T-cell (primary cell): ENCODE data around the gene TTC33. TPM values are rescaled to one million over a fixed set of nuclear protein-coding genes. Genes with fewer than 3 reads are reported as not detected.

Source experiments
- ATAC-seq, 4 experiments: fragments of 200-7000 bp in 3 of 4; fragments of 150-1000 bp in 1 of 4; cut with Tn5 transposase; replicated peaks in 1 of 4; 1 replicate in 3 of 4; 2 replicates in 1 of 4; pipeline ENCODE4 v1.10.0; 2021; ENCODE audit warnings: moderate library complexity in 3 of 4, mild to moderate bottlenecking in 2 of 4, moderate number of reproducible peaks in 1 of 4
- CTCF ChIA-PET, 2 donors: fragments of 300-600 bp; sonication (Branson Sonifier 250); formaldehyde crosslinking; loops; one replicate each; lab custom pipeline; 2022; ENCODE audit warnings: antibody characterized with exemption in 2 of 2; lab: Charles Lee
- POLR2A ChIA-PET, 2 donors: fragments of 300-600 bp; sonication (Branson Sonifier 250); formaldehyde crosslinking; loops; one replicate each; lab custom pipeline; 2022; ENCODE audit warnings: antibody characterized with exemption in 2 of 2; lab: Charles Lee
- DNase-seq, 35 experiments: peaks; one replicate each; pipeline versions ENCODE4 v3.0.0 to v3.0.0-alpha.2; 2013 to 2023
- H3K27ac ChIP-seq: one replicate; pipeline ENCODE4 v1.5.1; 2013; ENCODE audit warnings: low read length
- H3K27me3 ChIP-seq, 2 experiments: replicated peaks in 1 of 2; 1 replicate in 1 of 2; 2 replicates in 1 of 2; pipeline versions ENCODE4 v1.6.1 to v1.7.0; 2013; ENCODE audit warnings: low read length in 1 of 2, mixed read lengths in 1 of 2; ENCODE audit not compliant: control insufficient read depth in 2 of 2, insufficient read depth in 2 of 2; ENCODE audit errors: extremely low read depth in 1 of 2
- H3K36me3 ChIP-seq, 2 donors: 1 replicate in 1 of 2; 2 replicates in 1 of 2; pipeline versions ENCODE4 v1.6.1 to v1.7.0; 2013; ENCODE audit warnings: low read length in 1 of 2; ENCODE audit not compliant: control insufficient read depth in 2 of 2, insufficient read depth in 1 of 2; ENCODE audit errors: extremely low read depth in 1 of 2
- H3K4me1 ChIP-seq, 2 experiments: 1 replicate in 1 of 2; 2 replicates in 1 of 2; pipeline versions ENCODE4 v1.6.1 to v1.7.0; 2013; ENCODE audit warnings: low read length in 2 of 2, mixed read lengths in 1 of 2; ENCODE audit not compliant: insufficient read depth in 2 of 2, control insufficient read depth in 1 of 2; ENCODE audit errors: extremely low read depth in 1 of 2
- H3K4me3 ChIP-seq, 2 donors: 1 replicate in 1 of 2; 2 replicates in 1 of 2; pipeline versions ENCODE4 v1.5.1 to v1.7.0; 2013; ENCODE audit warnings: mild to moderate bottlenecking in 2 of 2, low read length in 1 of 2, moderate library complexity in 1 of 2; ENCODE audit not compliant: control insufficient read depth in 1 of 2; ENCODE audit errors: extremely low read depth in 1 of 2
- H3K9me3 ChIP-seq: 2 replicates; pipeline ENCODE4 v1.7.0; 2013
- H3K27ac Mint-ChIP-seq, 2 donors: one replicate each; pipeline ENCODE4 v1.8.0; 2020 to 2021; ENCODE audit warnings: mild to moderate bottlenecking in 2 of 2, mixed read lengths in 2 of 2
- H3K27me3 Mint-ChIP-seq, 2 donors: one replicate each; pipeline ENCODE4 v1.8.0; 2021 to 2022; ENCODE audit warnings: mixed read lengths in 2 of 2
- H3K36me3 Mint-ChIP-seq: one replicate; pipeline ENCODE4 v1.8.0; 2021; ENCODE audit warnings: mixed read lengths
- H3K4me1 Mint-ChIP-seq, 3 donors: one replicate each; pipeline ENCODE4 v1.8.0; 2020 to 2022; ENCODE audit warnings: mixed read lengths in 3 of 3, mild to moderate bottlenecking in 1 of 3
- H3K4me3 Mint-ChIP-seq, 3 donors: one replicate each; pipeline ENCODE4 v1.8.0; 2020 to 2022; ENCODE audit warnings: mild to moderate bottlenecking in 3 of 3, mixed read lengths in 3 of 3, moderate library complexity in 3 of 3
- H3K9me3 Mint-ChIP-seq, 3 donors: one replicate each; pipeline ENCODE4 v1.8.0; 2020 to 2022; ENCODE audit warnings: mixed read lengths in 3 of 3
- WGBS: methylation state at CpG from one replicate; pipeline ENCODE4 v1.1.5; 2013; ENCODE audit warnings: missing lambda C conversion rate; ENCODE audit not compliant: insufficient coverage; 5-methylcytosine and 5-hydroxymethylcytosine counted together
- total RNA-seq, 35 experiments: library from RNA in 6 of 35; stranded (reverse) in 6 of 35; fragments of 120-200 nt in 1 of 35; gene quantifications; one replicate each; pipeline versions ENCODE4 v1.2.1 to v1.2.4 and lab custom pipeline; 2013 to 2026

The TTC33 gene
- total RNA-seq, 5 donors from 2014 or later (not counting 1 experiment from before 2014, with no cell fraction given), result 8.3 to 15.4 (median 13.6) TPM

DNA sequence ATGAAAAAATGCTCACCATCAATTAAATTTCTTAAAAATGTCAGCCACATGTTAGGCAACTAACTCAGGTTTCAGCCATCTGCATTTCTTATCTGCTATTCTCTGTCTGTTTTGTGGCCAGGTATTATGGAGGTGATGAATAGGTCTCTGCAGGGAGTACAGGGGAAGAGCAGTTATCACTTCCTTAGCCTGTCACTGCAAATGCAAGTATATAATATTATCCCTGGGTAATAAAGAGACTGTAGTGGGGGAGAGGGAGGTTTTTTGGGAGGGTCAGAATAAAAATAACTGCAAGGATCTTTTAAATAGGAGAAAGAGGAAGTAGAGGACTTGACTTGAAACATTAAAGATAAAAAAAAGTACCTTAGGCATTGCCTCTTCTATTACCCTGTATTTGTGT, 125.6 kb downstream of the TTC33 start:
- H3K36me3 Mint-ChIP-seq, result peaks cover 2% of the 10 kb centered on the region
- Histone ChIP-seq H3K27ac (no peak overlapping the region), H3K27me3 (peaks cover 0 to 3% of the 10 kb centered on the region in 2 experiments), H3K9me3 (no peaks in the 10 kb centered on the region), H3K4me3 (no peak overlapping the region), H3K4me1 (peaks cover 0 to 2% of the 10 kb centered on the region in 2 experiments), H3K36me3 (no peaks in the 10 kb centered on the region)
- peaks cover 0 to 1% (median 0%) of the 10 kb centered on the region in 3 donors for H3K9me3 Mint-ChIP-seq
- POLR2A ChIA-PET, result interaction anchor here in 1 of 2 donors (0.6 kb wide), 1 partner anchor 271 kb away, joined by 3 read pairs; no protein-coding TSS in a partner anchor
- DNase-seq, result no peak
- H3K27me3 Mint-ChIP-seq, result no peaks in the 10 kb centered on the region
- peaks cover 15 to 22% (median 15%) of the 10 kb centered on the region in 3 donors for H3K4me1 Mint-ChIP-seq
- ATAC-seq, result no peak
- CTCF ChIA-PET, result no interaction called here
- no peak overlapping the region for H3K4me3 Mint-ChIP-seq
- H3K27ac Mint-ChIP-seq, result no peak overlapping the region

DNA sequence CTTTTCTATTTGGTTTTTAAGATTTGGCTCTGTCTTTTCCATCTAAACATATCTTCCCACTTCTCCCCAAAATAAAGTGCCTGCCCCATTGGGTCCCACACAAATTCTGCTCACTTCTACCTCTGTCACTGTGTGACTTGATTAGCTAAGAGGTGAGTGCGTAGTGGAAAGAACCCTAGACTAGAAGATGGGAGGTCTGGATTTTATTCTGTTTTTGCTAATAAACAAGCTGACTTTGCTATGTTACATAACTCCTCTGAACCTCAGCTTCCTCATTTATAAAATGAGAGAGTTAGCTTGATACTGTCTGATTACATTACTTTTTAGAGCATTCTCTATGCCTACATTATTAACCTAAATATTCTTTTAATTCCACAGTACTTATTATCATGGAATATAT, 127.4 kb downstream of the TTC33 start:
- H3K36me3 Mint-ChIP-seq, result no peaks in the 10 kb centered on the region
- no CpG with 5 or more reads among the region's 1 CpG for WGBS
- H3K4me3 ChIP-seq, result no peak overlapping the region
- no peaks in the 10 kb centered on the region for H3K27me3 Mint-ChIP-seq
- H3K4me1 Mint-ChIP-seq, result peaks cover 31 to 39% (median 32%) of the 10 kb centered on the region in 3 donors
- no peaks in the 10 kb centered on the region for H3K36me3 ChIP-seq
- H3K4me3 Mint-ChIP-seq, result no peak overlapping the region
- H3K4me1 ChIP-seq, result peaks cover 4 to 10% of the 10 kb centered on the region in 2 experiments
- H3K27me3 ChIP-seq, result no peaks in the 10 kb centered on the region
- ATAC-seq (no peak), DNase-seq (no peak)
- ChIA-PET POLR2A (interaction anchor here in 1 of 2 donors (0.6 kb wide), 1 partner anchor 24 kb away, joined by 3 read pairs; no protein-coding TSS in a partner anchor), CTCF (interaction anchor here in 1 of 2 donors (0.8 kb wide), 1 partner anchor 21 kb away, joined by 3 read pairs; no protein-coding TSS in a partner anchor)
- H3K9me3 ChIP-seq, result no peaks in the 10 kb centered on the region
- no peak overlapping the region for H3K27ac Mint-ChIP-seq
- H3K27ac ChIP-seq, result no peak overlapping the region
- no peaks in the 10 kb centered on the region for H3K9me3 Mint-ChIP-seq

DNA sequence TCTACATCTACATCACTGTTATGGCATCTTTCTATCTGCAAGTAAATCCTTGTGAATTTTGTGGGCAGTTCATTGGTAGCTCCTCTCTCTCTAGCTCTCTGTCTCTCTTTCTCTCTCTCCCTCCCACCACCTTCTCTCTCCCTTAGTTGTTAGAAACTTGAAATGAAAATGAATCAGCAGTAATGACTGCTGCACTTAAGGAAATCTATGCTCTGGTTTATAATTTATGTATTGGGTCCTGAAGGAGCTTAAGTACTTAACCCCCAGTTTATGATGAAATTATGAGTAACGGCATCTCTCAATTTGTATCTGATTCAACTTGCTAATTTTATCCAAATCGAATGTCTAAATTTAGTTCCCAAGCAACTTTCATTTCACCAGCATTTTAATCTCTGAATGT, 128.1 kb downstream of the TTC33 start:
- H3K27ac Mint-ChIP-seq, result no peak overlapping the region
- no peaks in the 10 kb centered on the region for H3K36me3 ChIP-seq
- DNase-seq, result no peak
- POLR2A ChIA-PET, result no interaction called here
- H3K27me3 Mint-ChIP-seq, result no peaks in the 10 kb centered on the region
- no peak overlapping the region for H3K4me3 Mint-ChIP-seq
- no peak overlapping the region for H3K4me3 ChIP-seq
- H3K4me1 Mint-ChIP-seq, result peaks cover 38 to 46% (median 40%) of the 10 kb centered on the region in 3 donors
- no peaks in the 10 kb centered on the region for H3K27me3 ChIP-seq
- WGBS, result no CpG with 5 or more reads among the region's 2 CpGs
- ATAC-seq, result no peak
- H3K9me3 ChIP-seq, result no peaks in the 10 kb centered on the region
- CTCF ChIA-PET, result interaction anchor here in 1 of 2 donors (0.8 kb wide), 1 partner anchor 22 kb away, joined by 3 read pairs; no protein-coding TSS in a partner anchor
- no peaks in the 10 kb centered on the region for H3K9me3 Mint-ChIP-seq
- H3K27ac ChIP-seq, result no peak overlapping the region
- peaks cover 10 to 17% of the 10 kb centered on the region in 2 experiments for H3K4me1 ChIP-seq
- H3K36me3 Mint-ChIP-seq, result no peaks in the 10 kb centered on the region

DNA sequence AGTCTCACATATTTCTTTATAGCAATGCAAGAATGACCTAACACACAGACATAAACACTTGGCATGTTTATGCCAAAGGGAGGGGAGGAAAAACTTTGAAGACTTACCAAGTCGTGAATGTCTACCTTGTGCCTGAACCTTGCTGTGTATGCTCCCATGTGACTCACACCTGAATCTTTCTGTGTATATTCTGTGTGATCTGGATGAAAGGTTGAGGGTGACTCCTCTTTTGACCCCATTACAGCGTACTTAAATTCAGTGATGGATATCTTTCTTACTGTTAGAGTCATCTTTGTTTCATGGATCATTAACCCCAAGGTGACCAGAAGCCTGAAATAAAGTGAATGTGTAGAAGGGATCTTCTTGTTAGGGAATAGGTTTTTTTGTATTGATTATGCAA, 129.0 kb downstream of the TTC33 start:
- Histone ChIP-seq H3K27me3 (no peaks in the 10 kb centered on the region), H3K36me3 (no peaks in the 10 kb centered on the region), H3K4me3 (no peak overlapping the region), H3K9me3 (no peaks in the 10 kb centered on the region), H3K4me1 (peaks cover 11 to 26% of the 10 kb centered on the region in 2 experiments), H3K27ac (no peak overlapping the region)
- CTCF ChIA-PET, result interaction anchor here in 1 of 2 donors (0.6 kb wide), 1 partner anchor 970 kb away, joined by 3 read pairs; no protein-coding TSS in a partner anchor
- Mint-ChIP-seq H3K4me3 (no peak overlapping the region), H3K9me3 (no peaks in the 10 kb centered on the region), H3K27me3 (no peaks in the 10 kb centered on the region), H3K36me3 (no peaks in the 10 kb centered on the region), H3K27ac (no peak overlapping the region), H3K4me1 (peaks cover 48 to 56% (median 49%) of the 10 kb centered on the region in 3 donors)
- ATAC-seq, result no peak
- DNase-seq, result no peak
- POLR2A ChIA-PET, result no interaction called here
- WGBS, result 70% methylated on average over 2 of the region's 2 CpGs

DNA sequence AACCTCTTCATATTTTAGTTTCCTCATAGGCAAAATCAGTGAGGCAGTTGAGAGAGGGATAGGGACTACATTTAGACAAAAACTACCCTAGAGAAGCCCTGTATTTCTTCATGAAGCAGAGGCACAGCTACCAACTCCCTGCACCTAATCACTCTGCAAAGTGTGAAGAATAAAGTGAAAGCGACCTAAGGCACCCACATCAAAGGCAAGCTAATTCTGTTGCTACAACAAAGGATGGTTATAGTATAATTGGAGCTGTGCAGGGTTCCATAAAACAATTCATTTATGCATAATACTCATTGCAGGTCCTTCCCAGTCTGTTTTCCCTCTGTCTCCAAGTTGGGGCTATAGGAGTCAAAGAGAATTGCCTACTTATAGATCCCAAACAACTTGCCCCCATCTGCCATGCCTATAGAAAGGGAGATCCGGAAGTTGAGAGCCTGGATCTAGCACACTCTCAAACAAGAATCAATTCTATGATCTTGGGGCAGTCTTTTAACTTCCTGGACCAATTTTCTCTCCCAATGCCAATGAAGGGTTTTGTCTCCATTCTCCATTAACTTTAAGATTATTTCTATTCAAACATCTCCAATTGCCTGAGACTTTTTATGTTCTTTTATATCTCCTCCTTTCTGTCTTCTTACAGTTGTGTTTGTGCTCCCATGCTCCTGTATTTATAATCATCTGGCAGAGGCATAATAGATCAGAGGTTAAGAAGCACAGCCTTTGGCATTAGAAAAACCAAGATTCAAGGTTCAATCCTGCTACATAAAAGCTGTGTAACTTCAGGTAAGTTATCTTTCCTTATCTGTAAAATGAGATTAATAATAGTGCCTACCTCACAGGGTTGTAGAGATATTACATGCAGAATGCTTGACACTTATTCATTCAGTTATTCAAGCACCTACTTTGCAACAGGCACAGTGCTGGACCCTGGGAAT, 132.0 kb downstream of the TTC33 start:
- H3K36me3 Mint-ChIP-seq, result no peaks in the 10 kb centered on the region
- ATAC-seq (peak; percentile 86 to 99 (median 96)), DNase-seq (peak in 30 of 35 experiments; percentile 2 to 70 (median 26))
- peak overlapping the region; percentile 88 to 93 for H3K27ac Mint-ChIP-seq
- H3K27me3 ChIP-seq, result no peaks in the 10 kb centered on the region
- peaks cover 40 to 56% (median 44%) of the 10 kb centered on the region in 3 donors for H3K4me1 Mint-ChIP-seq
- H3K4me3 ChIP-seq, result no peak overlapping the region
- no peaks in the 10 kb centered on the region for H3K27me3 Mint-ChIP-seq
- WGBS, result no CpG with 5 or more reads among the region's 2 CpGs
- peaks cover 11 to 26% of the 10 kb centered on the region in 2 experiments for H3K4me1 ChIP-seq
- ChIA-PET POLR2A (interaction anchor here in 1 of 2 donors (0.5 to 1.1 kb wide), 6 partner anchors 24 to 74 kb away, joined by 3 to 6 read pairs (median 3); no protein-coding TSS in a partner anchor), CTCF (interaction anchor here in 1 of 2 donors (0.6 kb wide), 1 partner anchor 74 kb away, joined by 10 read pairs; no protein-coding TSS in a partner anchor)
- no peaks in the 10 kb centered on the region for H3K36me3 ChIP-seq
- peak overlapping the region; percentile 42 for H3K27ac ChIP-seq
- peak overlapping the region in 2 of 3 donors; percentile 14 to 43 for H3K4me3 Mint-ChIP-seq
- H3K9me3 Mint-ChIP-seq, result no peaks in the 10 kb centered on the region
- H3K9me3 ChIP-seq, result no peaks in the 10 kb centered on the region
